22Rv1 (cell line): ENCODE measurements around the gene FAM107A.

ENCODE experiments used
- H3K27ac ChIP-seq: fragments of 450-650 bp; 2 replicates; pipeline ENCODE4 v1.5.1; 2017
- CTCF ChIP-seq: fragments of 450-650 bp; IDR thresholded peaks from 2 replicates; pipeline ENCODE4 v1.5.1; 2017; ENCODE audit warnings: mild to moderate bottlenecking
- ZFX ChIP-seq: fragments of 450-650 bp; IDR thresholded peaks from 2 replicates; pipeline ENCODE4 v1.6.1; 2017; ENCODE audit warnings: antibody characterized with exemption, borderline replicate concordance

Gene FAM107A

GRCh38 chr3:58621086-58621830 lies 44.1 kb upstream of the FAM107A start:
- no peak overlapping the region for H3K27ac ChIP-seq
- no peak for TF ChIP-seq ZFX
- TF ChIP-seq CTCF, result no peak

- TF ChIP-seq ZFX (no peak), CTCF (no peak)
- H3K27ac ChIP-seq, result no peak overlapping the region
Measured at GRCh38 chr3:58620421-58620820, 43.2 kb upstream of the FAM107A start.

- no peak for TF ChIP-seq ZFX
- no peak for TF ChIP-seq CTCF
- no peak overlapping the region for H3K27ac ChIP-seq
Measured at GRCh38 chr3:58617338-58617761, 40.2 kb upstream of the FAM107A start.

GRCh38 chr3:58613236-58614132 lies 36.3 kb upstream of the FAM107A start:
- no peak overlapping the region for H3K27ac ChIP-seq
- TF ChIP-seq CTCF, result no peak
- no peak for TF ChIP-seq ZFX

- no peak for TF ChIP-seq CTCF
- TF ChIP-seq ZFX, result no peak
- no peak overlapping the region for H3K27ac ChIP-seq
Measured at GRCh38 chr3:58612830-58613229, 35.6 kb upstream of the FAM107A start.

- no peak overlapping the region for H3K27ac ChIP-seq
- TF ChIP-seq CTCF (no peak), ZFX (no peak)
Measured at GRCh38 chr3:58609990-58610389, 32.8 kb upstream of the FAM107A start.

- TF ChIP-seq CTCF (no peak), ZFX (no peak)
- no peak overlapping the region for H3K27ac ChIP-seq
Measured at GRCh38 chr3:58608648-58609047, 31.5 kb upstream of the FAM107A start.
